ENCODE results near the gene CTTN. TPM values are rescaled to one million over a fixed set of nuclear protein-coding genes. Genes with fewer than 3 reads are reported as not detected.
"Not testable (repeated sequence)": the region's sequence is repeated elsewhere in the genome, so short reads cannot be mapped to it uniquely, and the experiment has no call there.

The CTTN gene
- total and polyA plus RNA-seq, 2 experiments from 2014 or later: 72.5 to 245 TPM

DNA sequence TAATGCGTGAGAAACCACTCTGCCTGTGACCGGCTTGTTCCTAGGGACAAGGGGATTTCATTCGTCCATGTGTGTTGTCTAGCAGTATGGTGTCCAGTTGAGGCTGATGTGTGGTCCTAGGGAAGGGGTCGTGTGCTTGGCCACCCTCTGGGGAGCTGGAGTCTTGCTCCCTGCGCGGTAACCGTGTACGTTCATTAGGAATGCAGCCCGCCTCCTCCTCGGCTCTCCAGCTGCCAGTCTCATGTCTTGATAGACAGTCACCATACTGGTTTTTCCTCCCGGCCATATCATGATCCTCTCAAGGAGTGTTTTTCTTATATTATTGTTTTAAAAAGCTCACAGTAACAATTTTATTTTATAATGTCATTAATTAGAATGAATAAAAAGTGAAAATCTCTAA is 5.9 kb downstream of the CTTN start:
- no peak for DNase-seq (ENCODE audit: low read depth in 1 of 2, low spot score in 1 of 2)
- peaks cover 8% of the 10 kb centered on the region for H3K4me1 ChIP-seq (ENCODE audit: low read depth)
- peaks cover 30% of the 10 kb centered on the region for H3K36me3 ChIP-seq
- H3K9me3 ChIP-seq (ENCODE audit: low read depth): no peaks in the 10 kb centered on the region
- TF ChIP-seq, protein P1, sequence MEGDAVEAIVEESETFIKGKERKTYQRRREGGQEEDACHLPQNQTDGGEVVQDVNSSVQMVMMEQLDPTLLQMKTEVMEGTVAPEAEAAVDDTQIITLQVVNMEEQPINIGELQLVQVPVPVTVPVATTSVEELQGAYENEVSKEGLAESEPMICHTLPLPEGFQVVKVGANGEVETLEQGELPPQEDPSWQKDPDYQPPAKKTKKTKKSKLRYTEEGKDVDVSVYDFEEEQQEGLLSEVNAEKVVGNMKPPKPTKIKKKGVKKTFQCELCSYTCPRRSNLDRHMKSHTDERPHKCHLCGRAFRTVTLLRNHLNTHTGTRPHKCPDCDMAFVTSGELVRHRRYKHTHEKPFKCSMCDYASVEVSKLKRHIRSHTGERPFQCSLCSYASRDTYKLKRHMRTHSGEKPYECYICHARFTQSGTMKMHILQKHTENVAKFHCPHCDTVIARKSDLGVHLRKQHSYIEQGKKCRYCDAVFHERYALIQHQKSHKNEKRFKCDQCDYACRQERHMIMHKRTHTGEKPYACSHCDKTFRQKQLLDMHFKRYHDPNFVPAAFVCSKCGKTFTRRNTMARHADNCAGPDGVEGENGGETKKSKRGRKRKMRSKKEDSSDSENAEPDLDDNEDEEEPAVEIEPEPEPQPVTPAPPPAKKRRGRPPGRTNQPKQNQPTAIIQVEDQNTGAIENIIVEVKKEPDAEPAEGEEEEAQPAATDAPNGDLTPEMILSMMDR (IDR thresholded peaks at IDR 0.05; ENCODE audit: low read depth, low read length): no peak
- no peak overlapping the region for H3K27ac ChIP-seq
- H3K4me3 ChIP-seq: no peak overlapping the region
- H3K27me3 ChIP-seq: no peaks in the 10 kb centered on the region

DNA sequence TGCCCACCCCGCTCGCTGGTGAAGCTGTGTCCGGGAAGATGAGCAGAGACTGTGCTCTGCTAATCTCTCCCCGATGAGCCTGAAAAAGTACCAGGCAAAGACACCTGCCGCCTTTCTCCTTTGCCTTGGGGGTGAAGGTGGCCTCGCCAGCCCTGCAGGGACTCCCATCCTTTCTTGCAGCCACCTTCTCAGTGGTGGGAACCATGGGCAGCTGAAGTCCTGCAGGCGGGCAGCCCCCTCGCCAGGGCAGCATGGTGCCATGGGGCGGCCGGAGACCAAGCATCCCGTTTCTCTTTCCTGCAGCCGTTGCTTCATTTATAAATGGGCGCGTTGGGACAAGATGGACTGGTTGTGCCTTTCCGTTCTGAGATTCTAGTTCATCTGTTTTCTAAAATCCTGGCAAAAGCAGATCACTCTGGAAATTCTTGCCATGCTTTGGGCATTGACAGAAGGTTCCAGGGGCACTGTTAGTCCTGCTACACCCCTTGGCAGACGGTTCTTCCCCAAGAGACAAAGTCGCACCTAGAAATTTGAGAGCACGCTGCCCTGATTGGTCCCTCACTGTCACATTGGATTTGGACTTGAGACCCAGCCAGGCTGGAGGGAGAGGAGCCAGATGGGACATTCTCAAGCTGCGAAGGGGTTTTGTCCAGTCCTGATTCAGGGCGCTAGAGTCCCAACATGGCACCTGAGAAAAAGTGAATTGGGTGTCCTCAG is 7.5 kb downstream of the CTTN start:
- Histone ChIP-seq H3K9me3 (ENCODE audit: low read depth) (no peaks in the 10 kb centered on the region), H3K36me3 (peaks cover 45% of the 10 kb centered on the region)
- TF ChIP-seq, protein P1 (IDR thresholded peaks at IDR 0.05; ENCODE audit: low read depth, low read length): no peak

DNA sequence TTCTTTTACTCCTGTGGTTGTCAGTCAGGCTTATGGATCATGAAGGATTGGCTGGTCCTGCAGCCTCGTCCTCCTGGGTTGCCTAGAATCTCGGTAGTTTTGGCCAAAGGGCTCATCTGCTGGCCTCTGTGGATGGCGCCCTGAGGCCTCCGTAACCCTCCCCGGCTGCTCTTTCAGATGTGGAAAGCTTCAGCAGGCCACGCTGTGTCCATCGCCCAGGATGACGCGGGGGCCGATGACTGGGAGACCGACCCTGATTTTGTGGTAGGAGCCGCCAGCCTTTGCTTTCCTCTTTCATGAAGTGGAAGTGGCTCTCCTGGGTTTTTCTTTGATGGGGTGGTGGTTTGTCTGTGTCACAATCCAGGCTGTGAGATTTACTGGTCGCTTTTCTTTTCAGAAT is 8.8 kb downstream of the CTTN start:
- no peak overlapping the region for H3K27ac ChIP-seq
- no peak for DNase-seq (ENCODE audit: low read depth in 1 of 2, low spot score in 1 of 2)
- H3K9me3 ChIP-seq (ENCODE audit: low read depth): no peaks in the 10 kb centered on the region
- no peaks in the 10 kb centered on the region for H3K27me3 ChIP-seq
- TF ChIP-seq, protein P1 (IDR thresholded peaks at IDR 0.05; ENCODE audit: low read depth, low read length): no peak
- H3K4me3 ChIP-seq: no peak overlapping the region
- peaks cover 52% of the 10 kb centered on the region for H3K36me3 ChIP-seq
- H3K4me1 ChIP-seq (ENCODE audit: low read depth): peaks cover 4% of the 10 kb centered on the region

More for the DNA sequence above, 7.5 kb downstream of the CTTN start:
- peaks cover 4% of the 10 kb centered on the region for H3K4me1 ChIP-seq (ENCODE audit: low read depth)
- no peak overlapping the region for H3K27ac ChIP-seq
- H3K27me3 ChIP-seq: no peaks in the 10 kb centered on the region
- no peak for DNase-seq (ENCODE audit: low read depth in 1 of 2, low spot score in 1 of 2)
- no peak overlapping the region for H3K4me3 ChIP-seq

DNA sequence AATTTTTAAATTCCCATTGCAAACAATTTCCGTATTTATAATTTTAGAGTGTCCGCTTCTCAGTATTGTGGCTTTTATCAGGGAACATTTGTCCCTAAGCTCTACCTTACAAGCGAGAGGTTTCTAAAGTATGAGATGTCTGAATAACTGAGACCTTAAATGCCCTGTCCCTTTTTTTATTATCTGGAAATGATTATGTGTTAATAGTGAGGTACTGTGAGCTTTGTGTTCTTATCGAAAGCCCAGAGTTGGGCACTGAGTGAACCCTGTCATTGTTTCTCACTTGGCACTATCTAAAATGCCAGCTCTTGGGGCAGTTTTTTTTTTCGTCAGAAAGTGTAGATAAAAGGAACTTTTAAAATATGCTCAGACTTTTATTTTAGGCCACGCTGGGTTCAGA is 9.5 kb downstream of the CTTN start:
- TF ChIP-seq, protein P1 (IDR thresholded peaks at IDR 0.05; ENCODE audit: low read depth, low read length): no peak
- peaks cover 57% of the 10 kb centered on the region for H3K36me3 ChIP-seq
- H3K27me3 ChIP-seq: no peaks in the 10 kb centered on the region
- DNase-seq (ENCODE audit: low read depth in 1 of 2, low spot score in 1 of 2): no peak
- H3K4me3 ChIP-seq: no peak overlapping the region
- no peaks in the 10 kb centered on the region for H3K9me3 ChIP-seq (ENCODE audit: low read depth)
- no peak overlapping the region for H3K27ac ChIP-seq
- peaks cover under 1% of the 10 kb centered on the region for H3K4me1 ChIP-seq (ENCODE audit: low read depth)

DNA sequence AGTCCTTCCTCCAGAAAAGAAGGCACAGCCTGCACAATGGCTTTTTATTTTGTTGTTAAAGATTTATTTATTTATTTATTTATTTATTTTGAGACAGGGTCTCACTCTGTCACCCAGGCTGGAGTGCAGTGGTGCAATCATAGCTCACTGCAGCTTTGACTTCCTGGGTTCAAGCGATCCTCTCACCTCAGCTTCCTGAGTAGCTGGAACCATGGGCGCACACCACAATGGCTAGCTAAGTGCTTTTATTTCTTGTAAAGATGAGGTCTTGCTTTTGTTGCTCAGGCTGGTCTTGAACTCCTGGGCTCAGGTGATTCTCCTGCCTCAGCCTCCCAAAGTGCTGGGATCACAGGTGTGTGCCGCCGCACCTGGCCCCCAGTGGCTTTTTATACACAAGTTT is 10.0 kb downstream of the CTTN start:
- not testable (repeated sequence) for H3K27ac ChIP-seq; H3K9me3 ChIP-seq (ENCODE audit: low read depth); DNase-seq (ENCODE audit: low read depth in 1 of 2, low spot score in 1 of 2); H3K4me1 ChIP-seq (ENCODE audit: low read depth); H3K4me3 ChIP-seq; H3K27me3 ChIP-seq
- H3K36me3 ChIP-seq: peaks cover 61% of the 10 kb centered on the region

DNA sequence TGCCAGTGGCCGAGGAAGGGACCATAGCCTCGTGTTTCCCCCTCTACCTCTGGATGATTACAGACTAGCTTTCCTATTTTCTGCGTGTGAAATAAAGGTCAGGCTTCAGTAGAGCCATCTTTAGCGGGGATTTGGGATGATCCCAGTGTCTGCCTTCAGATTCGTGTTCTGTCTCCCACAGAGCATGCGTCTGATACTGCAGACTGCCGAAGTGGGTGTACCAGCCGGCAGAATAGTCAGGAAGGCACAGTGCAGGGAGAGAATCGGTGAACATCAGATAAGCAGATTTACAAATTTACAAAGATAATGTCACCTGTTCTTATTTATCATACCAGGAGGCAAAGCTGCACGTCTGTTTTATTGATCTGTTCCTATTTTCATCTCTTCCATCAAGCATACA is 11.1 kb downstream of the CTTN start:
- H3K27me3 ChIP-seq: no peaks in the 10 kb centered on the region
- no peak for DNase-seq (ENCODE audit: low read depth in 1 of 2, low spot score in 1 of 2)
- H3K36me3 ChIP-seq: peaks cover 63% of the 10 kb centered on the region
- TF ChIP-seq, protein P1 (IDR thresholded peaks at IDR 0.05; ENCODE audit: low read depth, low read length): no peak
- H3K4me1 ChIP-seq (ENCODE audit: low read depth): no peaks in the 10 kb centered on the region
- no peak overlapping the region for H3K27ac ChIP-seq
- H3K9me3 ChIP-seq (ENCODE audit: low read depth): no peaks in the 10 kb centered on the region
- H3K4me3 ChIP-seq: no peak overlapping the region

Data from cardiac muscle cell (in vitro differentiated cells and primary cell).